Transverse colon (tissue), 3 donors: ENCODE results near the gene DHRS4.

Experiments used
- CTCF ChIP-seq, 5 experiments: fragments of 200-600 bp in 3 of 5; fragments of 450-650 bp in 2 of 5; sonication (generic) in 3 of 5; IDR thresholded peaks; 1 replicate in 2 of 5; 2 replicates in 3 of 5; pipeline ENCODE4 v1.5.1; 2016 to 2017; ENCODE audit warnings: antibody characterized with exemption in 5 of 5, inconsistent platforms in 3 of 5, mild to moderate bottlenecking in 2 of 5, moderate library complexity in 1 of 5
- EP300 ChIP-seq: sonication (generic); formaldehyde crosslinking; IDR thresholded peaks from one replicate; pipeline ENCODE4 v1.6.1; 2017; ENCODE audit warnings: antibody characterized with exemption, low read depth

- TF ChIP-seq EP300 (no peak), CTCF (IDR thresholded peaks at IDR 0.05) (no peak)
Observed at GRCh38 chr14:23931721-23932289, 21.8 kb upstream of the DHRS4 start.
